HEK293T (cell line): Measurements from ENCODE around the gene TMTC1.
A peak's percentile ranks its signal among the peaks of the same experiment; 100 is the strongest.

Experiments used
- CTCF ChIA-PET: fragments of 350-600 bp; formaldehyde crosslinking; extraction: SDS; loops from one replicate; lab custom pipeline; 2021; ENCODE audit warnings: antibody characterized with exemption, inconsistent platforms; lab: Yijun Ruan, JAX
- POLR2A ChIA-PET: fragments of 350-600 bp; formaldehyde crosslinking; extraction: SDS; loops from one replicate; lab custom pipeline; 2020; ENCODE audit warnings: antibody characterized with exemption, inconsistent platforms; lab: Yijun Ruan, JAX
- DNase-seq: peaks from one replicate; pipeline ENCODE4 v3.0.0; 2012; ENCODE audit warnings: mixed read lengths; ENCODE audit errors: extremely low spot score
- ARNT ChIP-seq: fragments of 450-650 bp; IDR thresholded peaks from 2 replicates; pipeline ENCODE4 v1.6.1; 2017; ENCODE audit warnings: mild to moderate bottlenecking
- BHLHE40 ChIP-seq: fragments of 450-650 bp; IDR thresholded peaks from 2 replicates; pipeline ENCODE4 v1.6.1; 2016; ENCODE audit warnings: mild to moderate bottlenecking, moderate library complexity, borderline replicate concordance
- CTBP1 ChIP-seq: fragments of 450-650 bp; IDR thresholded peaks from 2 replicates; pipeline ENCODE4 v1.6.1; 2016; ENCODE audit warnings: borderline replicate concordance
- ELF4 ChIP-seq: fragments of 450-650 bp; IDR thresholded peaks from 2 replicates; pipeline ENCODE4 v1.6.1; 2017; ENCODE audit warnings: antibody characterized with exemption
- FOXA1 ChIP-seq: fragments of 450-650 bp; IDR thresholded peaks from 2 replicates; pipeline ENCODE4 v1.6.1; 2016; ENCODE audit warnings: mild to moderate bottlenecking
- FOXK2 ChIP-seq: fragments of 450-650 bp; IDR thresholded peaks from 2 replicates; pipeline ENCODE4 v1.6.1; 2016; ENCODE audit warnings: mild to moderate bottlenecking
- FOXM1 ChIP-seq: fragments of 450-650 bp; IDR thresholded peaks from 2 replicates; pipeline ENCODE4 v1.6.1; 2017; ENCODE audit warnings: mild to moderate bottlenecking, borderline replicate concordance
- HDGF ChIP-seq: fragments of 450-650 bp; IDR thresholded peaks from 2 replicates; pipeline ENCODE4 v1.6.1; 2017; ENCODE audit warnings: antibody characterized with exemption, borderline replicate concordance
- L3MBTL2 ChIP-seq: fragments of 450-650 bp; conservative IDR thresholded peaks from 2 replicates; pipeline ENCODE4 v1.6.1; 2016; ENCODE audit warnings: mild to moderate bottlenecking
- LEF1 ChIP-seq: fragments of 450-650 bp; IDR thresholded peaks from 2 replicates; pipeline ENCODE4 v1.6.1; 2017; ENCODE audit warnings: mild to moderate bottlenecking, borderline replicate concordance
- NFRKB ChIP-seq: fragments of 450-650 bp; IDR thresholded peaks from 2 replicates; pipeline ENCODE4 v1.6.1; 2016; ENCODE audit warnings: mild to moderate bottlenecking, moderate library complexity
- PKNOX1 ChIP-seq: fragments of 450-650 bp; IDR thresholded peaks from 2 replicates; pipeline ENCODE4 v1.6.1; 2016
- SP1 ChIP-seq: fragments of 450-650 bp; IDR thresholded peaks from 2 replicates; pipeline ENCODE4 v1.6.1; 2017
- SUZ12 ChIP-seq: fragments of 450-650 bp; IDR thresholded peaks from 2 replicates; pipeline ENCODE4 v1.6.1; 2016; ENCODE audit warnings: mild to moderate bottlenecking
- TARDBP ChIP-seq: fragments of 450-650 bp; IDR thresholded peaks from 2 replicates; pipeline ENCODE4 v1.6.1; 2016
- ZNF384 ChIP-seq: fragments of 450-650 bp; IDR thresholded peaks from 2 replicates; pipeline ENCODE4 v1.6.1; 2016

Gene TMTC1

GRCh38 chr12:29552994-29553748, 230.6 kb downstream of the TMTC1 start:
- ChIA-PET CTCF (interaction anchor here (0.8 to 1.1 kb wide), 3 partner anchors 19 to 347 kb away, joined by 3 to 4 read pairs (median 3); no protein-coding TSS in a partner anchor), POLR2A (no interaction called here)
- TF ChIP-seq ELF4 (no peak), FOXA1 (no peak), BHLHE40 (no peak), SP1 (no peak), LEF1 (no peak), SUZ12 (no peak), HDGF (no peak), TARDBP (no peak), FOXM1 (no peak), FOXK2 (no peak), L3MBTL2 (no peak), ZNF384 (no peak), NFRKB (no peak), CTBP1 (no peak), PKNOX1 (no peak), ARNT (no peak)
- no peak for DNase-seq

DNA sequence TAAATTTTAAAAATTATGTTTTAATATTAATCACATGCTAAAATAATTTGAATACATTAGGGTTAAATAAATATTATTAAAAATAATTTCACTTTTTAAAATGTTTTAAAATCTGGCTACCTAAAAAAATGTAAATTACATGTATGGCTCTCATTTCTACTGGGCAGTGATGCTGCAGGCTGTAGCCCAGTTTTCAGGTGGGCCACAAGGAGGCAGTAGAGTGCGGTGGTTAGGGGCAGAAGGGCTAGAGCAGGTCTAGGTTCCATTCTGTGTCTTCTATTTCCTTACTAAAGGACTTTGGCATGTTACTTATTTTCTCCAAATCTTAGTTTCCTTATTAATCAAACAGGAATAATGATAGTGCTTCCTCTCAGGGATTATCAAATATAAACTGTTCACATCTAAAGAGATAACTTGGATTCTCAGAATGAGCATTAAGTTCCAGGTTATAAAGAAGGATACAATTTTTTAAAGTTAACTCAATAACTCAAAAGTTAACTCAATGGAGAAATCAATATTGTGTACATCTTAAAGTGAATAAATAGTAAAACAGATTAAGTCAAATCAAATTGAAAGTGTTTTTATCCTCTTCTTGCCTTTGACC, 231.3 kb downstream of the TMTC1 start:
- no peak for TF ChIP-seq FOXK2
- TF ChIP-seq SUZ12 = no peak
- no peak for TF ChIP-seq FOXA1
- TF ChIP-seq NFRKB = no peak
- no peak for TF ChIP-seq LEF1
- no peak for TF ChIP-seq TARDBP
- no peak for TF ChIP-seq BHLHE40
- no peak for TF ChIP-seq ELF4
- no peak for TF ChIP-seq L3MBTL2
- TF ChIP-seq ARNT = no peak
- no peak for TF ChIP-seq SP1
- no peak for TF ChIP-seq ZNF384
- no peak for TF ChIP-seq PKNOX1
- no peak for TF ChIP-seq CTBP1
- TF ChIP-seq HDGF = no peak
- TF ChIP-seq FOXM1 = no peak
- peak; percentile 69 for DNase-seq
- ChIA-PET POLR2A (no interaction called here), CTCF (interaction anchor here (0.8 to 1.1 kb wide), 3 partner anchors 19 to 347 kb away, joined by 3 to 4 read pairs (median 3); no protein-coding TSS in a partner anchor)

DNA sequence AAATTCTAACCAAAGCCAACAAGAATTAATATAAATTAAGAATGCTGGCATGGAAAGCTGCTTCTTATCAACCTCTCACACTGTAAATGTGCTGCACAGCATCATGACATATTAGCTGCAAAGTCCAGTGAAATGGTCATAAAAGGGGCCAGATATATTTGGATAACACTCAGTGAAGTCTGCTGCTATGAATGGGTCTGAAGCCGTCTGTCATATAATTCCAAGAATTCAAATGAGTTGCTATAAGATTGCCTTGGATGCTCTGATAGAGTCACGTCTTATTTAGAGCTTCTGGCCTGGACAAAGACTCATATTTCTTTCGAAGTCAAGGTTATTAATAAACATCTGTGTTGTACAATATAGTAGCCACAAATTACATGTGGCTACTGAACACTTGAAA, 231.9 kb downstream of the TMTC1 start:
- no peak for DNase-seq
- CTCF ChIA-PET = interaction anchor here (0.7 kb wide), 1 partner anchor 18 kb away, joined by 7 read pairs; no protein-coding TSS in a partner anchor
- POLR2A ChIA-PET = no interaction called here
- TF ChIP-seq SUZ12 (no peak), PKNOX1 (no peak)

DNA sequence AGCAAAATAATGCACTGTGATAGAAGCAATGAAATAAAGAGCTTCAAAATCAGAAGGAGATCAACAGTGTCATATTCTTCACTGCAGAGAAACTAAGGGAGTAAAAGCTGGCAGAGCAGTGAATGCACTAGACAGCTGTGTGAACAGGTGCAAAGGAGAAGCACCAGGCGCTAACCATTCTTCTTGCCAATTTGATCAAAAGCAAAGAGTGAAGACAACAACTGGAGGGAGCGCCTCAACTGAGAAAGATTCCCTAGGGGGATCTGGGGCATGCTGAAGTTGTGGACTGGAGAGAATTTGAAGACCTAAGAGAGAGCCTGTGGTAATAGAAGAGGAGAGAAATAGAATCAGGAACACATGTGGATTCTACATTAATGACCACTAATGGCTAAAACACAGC, 235.9 kb downstream of the TMTC1 start:
- no peak for TF ChIP-seq ARNT
- no peak for TF ChIP-seq TARDBP
- TF ChIP-seq FOXK2 = no peak
- TF ChIP-seq HDGF = no peak
- no peak for TF ChIP-seq FOXM1
- TF ChIP-seq L3MBTL2 = no peak
- TF ChIP-seq SP1 = no peak
- TF ChIP-seq BHLHE40 = no peak
- no peak for TF ChIP-seq ELF4
- no peak for TF ChIP-seq ZNF384
- ChIA-PET POLR2A (no interaction called here), CTCF (no interaction called here)
- no peak for DNase-seq

GRCh38 chr12:29547151-29547632, 236.6 kb downstream of the TMTC1 start:
- ChIA-PET CTCF (no interaction called here), POLR2A (no interaction called here)
- TF ChIP-seq CTBP1 = no peak
- no peak for TF ChIP-seq PKNOX1
- TF ChIP-seq FOXM1 = no peak
- no peak for TF ChIP-seq ZNF384
- no peak for TF ChIP-seq NFRKB
- no peak for TF ChIP-seq TARDBP
- no peak for TF ChIP-seq FOXK2
- no peak for TF ChIP-seq BHLHE40
- TF ChIP-seq ELF4 = no peak
- TF ChIP-seq FOXA1 = no peak
- TF ChIP-seq LEF1 = no peak
- TF ChIP-seq ARNT = no peak
- no peak for TF ChIP-seq L3MBTL2
- no peak for DNase-seq
